Activated naive CD8-positive, alpha-beta T cell treated with anti-CD3 and anti-CD28 coated beads, Interleukin-2, amount 10 ng/mL, durations not matched to agents 7 days and 5 days (primary cell): ENCODE results near the gene TMEM243. TPM values are rescaled to one million over a fixed set of nuclear protein-coding genes. Genes with fewer than 3 reads are reported as not detected.

Experiments used
- ATAC-seq: fragments of 150-1000 bp; cut with Tn5 transposase; one replicate; pipeline ENCODE4 v1.10.0; 2021; ENCODE audit warnings: low read depth, moderate library complexity
- POLR2A ChIA-PET: fragments of 350-600 bp; sonication (Branson Sonifier 250); formaldehyde crosslinking; loops from one replicate; lab custom pipeline; 2021; ENCODE audit warnings: antibody characterized with exemption; lab: Charles Lee
- DNase-seq: peaks from one replicate; pipeline ENCODE4 v3.0.0; 2021
- H3K27ac Mint-ChIP-seq: one replicate; pipeline ENCODE4 v1.8.0; 2022; ENCODE audit warnings: mild to moderate bottlenecking, mixed read lengths
- H3K27me3 Mint-ChIP-seq: one replicate; pipeline ENCODE4 v1.8.0; 2022; ENCODE audit warnings: mild to moderate bottlenecking, moderate library complexity, mixed read lengths
- H3K36me3 Mint-ChIP-seq: one replicate; pipeline ENCODE4 v1.8.0; 2021; ENCODE audit warnings: mild to moderate bottlenecking, mixed read lengths
- H3K4me1 Mint-ChIP-seq: one replicate; pipeline ENCODE4 v1.8.0; 2021; ENCODE audit warnings: mixed read lengths
- H3K4me3 Mint-ChIP-seq: one replicate; pipeline ENCODE4 v1.8.0; 2022; ENCODE audit warnings: mild to moderate bottlenecking, moderate library complexity, mixed read lengths
- H3K9me3 Mint-ChIP-seq: one replicate; pipeline ENCODE4 v1.8.0; 2021; ENCODE audit warnings: mixed read lengths
- total RNA-seq, 2 experiments: library from RNA; stranded (reverse); gene quantifications; one replicate each; pipeline ENCODE4 v1.2.3, GENCODE V29; 2021

TMEM243 gene
- total RNA-seq, 2 experiments from 2014 or later = 56.1 to 59.5 TPM

DNA sequence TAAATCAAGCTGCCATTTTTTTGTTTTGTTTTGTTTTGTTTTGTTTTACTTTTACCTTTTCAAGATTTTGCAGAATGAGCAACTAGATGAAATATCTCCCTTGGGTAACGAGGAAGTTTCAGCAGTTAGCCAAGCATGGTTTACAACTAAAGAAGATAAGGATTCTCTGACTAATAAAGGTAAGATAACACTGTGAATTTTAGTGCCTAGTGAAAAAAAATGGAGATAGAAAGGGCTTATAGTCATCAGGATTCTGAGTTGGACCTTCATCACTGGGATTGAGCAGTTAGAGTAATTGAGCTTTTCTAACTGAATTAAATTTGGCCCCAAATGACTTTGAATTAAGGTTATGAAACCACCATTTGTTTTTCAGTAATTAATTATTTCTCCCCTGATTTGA is 46.1 kb downstream of the TMEM243 start:
- ATAC-seq (no peak), DNase-seq (no peak)
- H3K9me3 Mint-ChIP-seq = no peaks in the 10 kb centered on the region

DNA sequence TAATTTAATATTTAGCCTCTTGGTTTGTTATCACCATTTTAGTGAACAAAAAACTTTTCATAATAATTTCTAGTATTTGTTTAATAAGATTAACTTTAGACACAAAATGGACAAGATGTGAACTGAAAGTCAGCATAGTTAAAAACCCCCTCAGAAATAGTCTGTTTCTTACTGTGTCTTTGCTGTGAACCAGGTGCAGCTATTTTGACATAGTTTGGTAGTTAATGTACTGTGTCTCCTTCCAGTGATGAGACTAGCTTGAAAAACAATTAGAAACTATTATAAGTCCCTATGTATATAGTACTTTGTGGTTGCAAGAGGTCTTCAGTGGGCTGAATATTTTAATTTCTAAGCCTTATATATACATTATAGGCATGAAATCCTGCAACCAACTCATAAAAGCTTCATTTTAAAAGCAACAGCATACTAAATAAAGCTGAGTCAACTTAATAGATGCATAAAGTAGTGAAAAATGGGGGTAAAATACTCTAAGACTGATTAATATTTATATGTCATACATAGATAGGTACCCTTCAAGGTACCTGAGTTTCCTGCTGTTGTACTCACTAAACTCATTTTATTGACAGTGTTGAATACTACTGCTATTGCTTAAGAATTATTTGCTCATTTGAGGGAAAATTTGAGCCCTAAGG is 48.1 kb downstream of the TMEM243 start:
- Mint-ChIP-seq H3K36me3 (peaks cover 60% of the 10 kb centered on the region), H3K27ac (no peak overlapping the region), H3K9me3 (no peaks in the 10 kb centered on the region), H3K4me1 (peaks cover 15% of the 10 kb centered on the region), H3K27me3 (no peaks in the 10 kb centered on the region), H3K4me3 (no peak overlapping the region)
- ATAC-seq (no peak), DNase-seq (no peak)
- POLR2A ChIA-PET = interaction anchor here (1.2 kb wide), 1 partner anchor 19 kb away, joined by 3 read pairs; the partner anchor contains the start of gene DMTF1

More for the DNA sequence above, 46.1 kb downstream of the TMEM243 start:
- no peaks in the 10 kb centered on the region for H3K27me3 Mint-ChIP-seq
- POLR2A ChIA-PET = interaction anchor here (1.3 kb wide), 1 partner anchor 44 kb away, joined by 3 read pairs; no protein-coding TSS in a partner anchor
- H3K36me3 Mint-ChIP-seq = peaks cover 56% of the 10 kb centered on the region
- H3K4me1 Mint-ChIP-seq = peaks cover 19% of the 10 kb centered on the region
- no peak overlapping the region for H3K27ac Mint-ChIP-seq
- H3K4me3 Mint-ChIP-seq = no peak overlapping the region

DNA sequence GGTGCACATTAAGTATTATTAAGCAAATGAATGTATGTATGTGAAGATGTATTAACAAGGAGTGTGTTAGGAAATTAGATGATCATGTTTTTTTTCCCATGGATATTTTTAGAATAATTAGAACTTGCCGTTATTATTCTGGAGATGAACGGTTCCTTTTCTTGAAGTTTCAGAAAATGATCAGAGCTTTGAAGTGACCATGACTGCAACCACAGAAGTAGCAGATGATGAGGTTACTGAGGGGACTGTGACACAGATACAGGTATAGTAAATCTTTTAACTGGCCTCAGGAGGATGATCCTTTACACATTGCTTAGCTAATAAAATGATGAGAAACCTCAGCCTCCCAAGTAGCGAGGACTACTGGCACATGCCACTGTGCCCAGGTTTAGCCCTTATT is 48.7 kb downstream of the TMEM243 start:
- Mint-ChIP-seq H3K4me1 (peaks cover 13% of the 10 kb centered on the region), H3K27me3 (no peaks in the 10 kb centered on the region), H3K27ac (peak overlapping the region; percentile 7), H3K4me3 (no peak overlapping the region), H3K9me3 (no peaks in the 10 kb centered on the region), H3K36me3 (peaks cover 60% of the 10 kb centered on the region)
- POLR2A ChIA-PET = interaction anchor here (1.2 kb wide), 1 partner anchor 18 kb away, joined by 3 read pairs; the partner anchor contains the start of gene DMTF1
- no peak for ATAC-seq
- DNase-seq = no peak

DNA sequence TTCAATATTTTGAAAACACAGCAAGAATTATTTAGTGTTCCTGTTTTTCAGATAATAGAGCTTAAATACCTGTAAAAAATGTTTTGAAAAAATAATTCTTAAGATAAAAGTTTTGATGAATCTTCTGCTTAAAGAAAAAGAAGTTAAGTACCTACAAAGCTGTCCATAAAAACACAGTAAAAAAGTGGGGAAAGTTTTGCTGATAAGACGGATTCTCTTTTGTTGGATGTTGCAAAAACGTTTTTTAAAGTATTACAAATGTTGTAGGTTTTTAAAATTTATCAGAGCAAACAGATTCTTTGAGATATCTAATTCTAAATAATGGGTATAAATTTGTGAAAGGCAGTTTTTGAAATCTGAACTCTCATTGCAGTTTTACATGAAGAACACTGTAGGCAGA is 55.1 kb downstream of the TMEM243 start:
- no peak for DNase-seq
- POLR2A ChIA-PET = no interaction called here
- H3K4me3 Mint-ChIP-seq = no peak overlapping the region
- H3K9me3 Mint-ChIP-seq = no peaks in the 10 kb centered on the region
- H3K4me1 Mint-ChIP-seq = peaks cover 20% of the 10 kb centered on the region
- H3K27ac Mint-ChIP-seq = no peak overlapping the region
- H3K36me3 Mint-ChIP-seq = peaks cover 47% of the 10 kb centered on the region
- ATAC-seq = no peak
- no peaks in the 10 kb centered on the region for H3K27me3 Mint-ChIP-seq

DNA sequence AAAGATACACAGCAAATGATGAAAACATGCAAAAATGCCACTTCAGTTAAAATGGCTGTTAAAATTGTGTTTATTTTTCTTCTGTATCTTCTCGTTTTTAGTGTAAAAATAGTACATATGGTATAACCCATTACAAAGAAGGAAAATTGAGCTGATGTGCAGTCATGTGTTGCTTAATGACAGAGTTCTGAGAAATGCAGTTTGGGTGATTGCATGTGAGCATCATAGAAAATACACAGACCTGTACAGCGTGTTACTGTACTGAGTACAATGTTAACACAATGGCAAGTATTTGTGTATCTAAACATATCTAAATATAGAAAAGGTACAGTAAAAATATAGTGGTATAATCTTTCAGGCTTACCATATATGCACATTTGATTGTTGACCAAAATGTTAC is 60.0 kb downstream of the TMEM243 start:
- Mint-ChIP-seq H3K4me3 (no peak overlapping the region), H3K4me1 (peaks cover 33% of the 10 kb centered on the region)

DNA sequence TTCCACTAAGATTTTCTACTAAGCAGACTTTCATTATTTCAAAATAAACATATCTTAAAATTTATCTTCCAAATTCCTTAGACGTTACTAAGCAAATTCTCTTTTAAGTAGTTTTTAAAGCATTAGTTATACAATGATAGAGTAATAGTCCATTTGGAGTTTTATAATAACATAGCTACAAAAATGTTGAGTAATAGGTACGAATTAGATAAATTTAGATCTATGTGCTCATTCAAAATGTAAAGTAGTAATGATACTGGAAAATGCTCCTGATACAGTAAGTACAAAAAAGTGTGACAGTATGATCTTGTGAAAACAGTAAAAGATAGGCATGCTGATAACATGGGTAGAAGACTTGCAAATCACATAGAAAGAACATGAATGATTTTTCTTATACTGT is 62.8 kb downstream of the TMEM243 start:
- POLR2A ChIA-PET = interaction anchor here (1.7 kb wide), 1 partner anchor 61 kb away, joined by 3 read pairs; no protein-coding TSS in a partner anchor
- no peak overlapping the region for H3K4me3 Mint-ChIP-seq
- ATAC-seq (no peak), DNase-seq (no peak)
- H3K36me3 Mint-ChIP-seq = peaks cover 21% of the 10 kb centered on the region
- H3K27ac Mint-ChIP-seq = no peak overlapping the region
- no peaks in the 10 kb centered on the region for H3K9me3 Mint-ChIP-seq
- no peaks in the 10 kb centered on the region for H3K27me3 Mint-ChIP-seq
- peaks cover 31% of the 10 kb centered on the region for H3K4me1 Mint-ChIP-seq

More for the DNA sequence above, 60.0 kb downstream of the TMEM243 start:
- H3K9me3 Mint-ChIP-seq = no peaks in the 10 kb centered on the region
- H3K36me3 Mint-ChIP-seq = peaks cover 27% of the 10 kb centered on the region
- H3K27me3 Mint-ChIP-seq = no peaks in the 10 kb centered on the region
- DNase-seq = no peak
- ATAC-seq = no peak
- POLR2A ChIA-PET = no interaction called here
- no peak overlapping the region for H3K27ac Mint-ChIP-seq

DNA sequence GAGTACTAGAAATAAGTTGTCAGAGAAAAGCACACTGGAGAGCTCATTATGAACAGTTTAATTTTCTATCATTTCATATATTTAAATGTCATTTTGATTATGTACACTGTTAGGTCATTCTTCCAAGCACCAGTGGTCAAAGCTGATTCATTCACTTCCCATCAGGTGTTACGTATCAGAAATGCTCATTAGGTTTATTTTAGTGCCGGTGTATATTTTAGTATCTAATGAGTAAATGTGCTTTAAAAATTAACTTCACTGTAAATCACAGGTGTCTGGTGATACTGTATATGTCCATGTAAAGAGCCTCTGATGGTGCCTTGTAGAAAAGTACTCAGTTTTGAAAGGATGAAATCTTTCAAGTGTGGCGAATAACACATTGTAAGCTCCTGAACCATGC is 63.7 kb downstream of the TMEM243 start:
- ATAC-seq (no peak), DNase-seq (no peak)
- Mint-ChIP-seq H3K27me3 (no peaks in the 10 kb centered on the region), H3K9me3 (no peaks in the 10 kb centered on the region), H3K27ac (no peak overlapping the region), H3K4me1 (peaks cover 36% of the 10 kb centered on the region), H3K36me3 (peaks cover 21% of the 10 kb centered on the region), H3K4me3 (no peak overlapping the region)
- POLR2A ChIA-PET = interaction anchor here (0.7 to 1.7 kb wide), 2 partner anchors 19 to 62 kb away, joined by 3 read pairs; no protein-coding TSS in a partner anchor

DNA sequence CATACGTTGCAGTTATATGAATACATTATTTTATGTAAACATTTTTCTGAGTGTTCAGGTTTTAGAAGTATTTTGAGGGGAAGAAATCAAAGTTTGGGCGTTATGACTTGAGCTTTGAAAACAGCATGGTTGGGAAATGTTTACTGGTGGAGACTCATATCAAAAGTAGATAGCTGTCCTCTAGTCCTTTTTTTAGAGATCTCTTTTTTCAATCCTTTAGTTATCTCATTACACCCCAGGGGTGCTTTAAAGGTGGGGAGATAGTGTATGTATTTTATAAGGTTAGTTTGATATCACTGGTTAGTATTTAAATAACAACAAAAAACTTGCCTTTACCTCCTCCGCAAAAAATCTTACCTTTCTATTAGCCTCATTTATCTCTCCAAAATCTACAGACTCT is 65.0 kb downstream of the TMEM243 start:
- POLR2A ChIA-PET = interaction anchor here (3.4 to 3.8 kb wide), 2 partner anchors 58 to 64 kb away, joined by 50 to 119 read pairs; partner anchors contain the start of gene TMEM243
- ATAC-seq (no peak), DNase-seq (no peak)
- H3K36me3 Mint-ChIP-seq = peaks cover 16% of the 10 kb centered on the region
- H3K27me3 Mint-ChIP-seq = no peaks in the 10 kb centered on the region
- H3K9me3 Mint-ChIP-seq = no peaks in the 10 kb centered on the region
- peaks cover 31% of the 10 kb centered on the region for H3K4me1 Mint-ChIP-seq
- no peak overlapping the region for H3K27ac Mint-ChIP-seq
- peak overlapping the region; percentile 92 for H3K4me3 Mint-ChIP-seq

DNA sequence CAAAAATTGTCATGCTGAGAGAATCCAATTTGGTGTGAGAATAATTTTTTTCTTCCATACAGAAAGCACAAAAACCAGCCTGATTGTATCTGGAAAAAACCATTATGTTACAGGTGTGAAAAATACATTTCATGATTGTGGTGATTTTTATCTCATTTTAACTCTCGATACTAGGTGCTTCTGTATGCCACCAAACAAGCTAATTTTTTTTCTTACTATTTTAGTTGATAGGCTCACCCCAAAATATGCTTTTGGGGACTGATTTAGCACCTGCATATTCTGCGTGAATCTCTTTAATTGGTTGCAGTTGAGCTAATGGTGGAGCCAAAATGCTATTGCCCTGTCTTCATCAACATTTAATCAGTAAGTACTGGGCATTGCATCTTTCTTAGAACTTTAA is 65.4 kb downstream of the TMEM243 start:
- Mint-ChIP-seq H3K9me3 (no peaks in the 10 kb centered on the region), H3K4me1 (peaks cover 30% of the 10 kb centered on the region), H3K27ac (no peak overlapping the region), H3K36me3 (peaks cover 16% of the 10 kb centered on the region), H3K4me3 (peak overlapping the region; percentile 92), H3K27me3 (no peaks in the 10 kb centered on the region)
- DNase-seq (no peak), ATAC-seq (no peak)
- POLR2A ChIA-PET = interaction anchor here (3.4 to 3.8 kb wide), 2 partner anchors 58 to 64 kb away, joined by 50 to 119 read pairs; partner anchors contain the start of gene TMEM243

DNA sequence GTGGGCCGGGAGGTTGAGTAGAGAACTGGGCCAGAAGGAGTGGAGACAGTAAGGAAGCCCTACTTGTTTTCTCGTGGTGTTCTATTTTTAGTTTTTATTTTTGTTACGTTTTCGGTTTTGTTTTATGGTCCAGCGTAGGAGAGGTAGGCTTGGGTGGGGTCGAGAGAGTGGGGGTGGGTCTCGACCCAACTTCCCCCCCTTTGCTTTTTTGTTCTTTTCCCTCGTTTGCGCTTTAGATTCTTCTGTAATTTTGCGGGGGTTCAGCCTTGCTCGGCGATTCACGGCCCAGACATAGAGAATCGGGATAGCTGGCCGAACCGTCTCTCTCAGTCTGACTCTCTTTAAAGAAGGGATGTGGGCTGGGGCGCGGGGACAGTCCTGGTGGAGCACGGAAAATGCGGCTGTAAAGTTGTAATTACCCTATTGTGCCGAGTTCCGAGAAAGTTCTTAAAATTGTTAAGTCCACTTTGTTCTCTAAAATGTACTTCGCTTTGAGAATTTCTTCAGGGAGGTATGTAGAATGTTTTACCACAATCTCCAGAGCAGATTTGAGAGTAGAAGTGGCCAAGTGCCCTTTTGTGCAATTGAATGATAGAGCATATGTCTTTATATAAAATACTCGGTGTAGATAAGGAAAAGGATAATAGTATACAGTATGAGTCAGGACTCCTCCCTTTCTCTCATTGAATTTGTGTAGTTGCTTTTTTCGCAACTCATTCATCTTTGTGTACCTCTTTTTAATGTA is 66.5 kb downstream of the TMEM243 start:
- Mint-ChIP-seq H3K27me3 (no peaks in the 10 kb centered on the region), H3K27ac (peak overlapping the region; percentile 92), H3K4me1 (peaks cover 30% of the 10 kb centered on the region), H3K9me3 (no peaks in the 10 kb centered on the region), H3K36me3 (peaks cover 16% of the 10 kb centered on the region), H3K4me3 (peak overlapping the region; percentile 92)
- ATAC-seq (peak; percentile 34), DNase-seq (peak; percentile 50)
- POLR2A ChIA-PET = interaction anchor here (0.7 to 3.8 kb wide), 11 partner anchors 9 to 1067 kb away, joined by 3 to 119 read pairs (median 5); partner anchors contain the start of genes ADAM22, CROT, ELAPOR2 and SRI

DNA sequence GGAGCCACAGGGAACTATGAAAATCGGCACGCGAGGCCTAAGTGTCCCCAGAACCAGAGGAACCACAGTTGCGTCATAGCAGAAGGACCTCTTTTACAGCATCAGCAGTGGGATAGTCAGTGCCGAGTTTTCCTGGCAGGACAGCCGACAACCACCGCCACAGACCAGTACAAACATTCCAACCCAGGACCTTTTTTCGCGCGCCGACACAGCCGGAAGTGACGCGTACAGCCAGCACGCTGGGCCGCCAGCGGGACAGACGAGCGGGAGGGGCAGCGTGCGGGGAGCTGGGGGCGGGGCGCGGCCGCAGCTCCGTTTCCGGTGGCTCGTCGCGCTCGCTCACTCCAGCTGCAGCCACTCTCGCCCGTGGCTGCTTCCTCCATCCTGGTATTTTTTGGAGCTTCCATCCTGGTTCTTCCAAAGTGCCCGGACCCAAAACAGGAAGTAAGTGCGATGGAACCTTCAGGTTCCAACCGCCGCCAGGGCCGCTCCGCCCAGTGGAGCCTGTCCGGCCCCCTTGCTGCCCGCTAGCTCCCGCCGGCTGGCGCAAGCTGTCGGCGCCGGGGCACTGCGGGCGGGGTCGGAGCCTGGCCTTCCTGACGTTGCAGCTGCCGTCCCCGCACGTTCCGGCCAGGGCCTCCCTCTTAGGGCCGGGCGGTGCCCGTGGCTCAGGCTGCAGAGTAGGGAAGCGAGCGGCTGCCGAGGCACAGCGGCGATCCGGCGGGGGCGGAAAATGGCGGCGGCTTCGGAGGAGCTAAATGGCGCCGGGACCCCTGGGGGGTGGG is 67.2 kb downstream of the TMEM243 start, which contains the start of gene DMTF1:
Gene DMTF1 (plus strand): TSS at position 342 of the 785 bp plus-strand sequence. CDS start 12,489 bp downstream, outside the sequence.
- Mint-ChIP-seq H3K9me3 (no peaks in the 10 kb centered on the region), H3K27me3 (no peaks in the 10 kb centered on the region), H3K27ac (peak within 1 kb of the TSS; percentile 92), H3K4me1 (peaks cover 29% of the 10 kb centered on the region), H3K36me3 (peaks cover 16% of the 10 kb centered on the region), H3K4me3 (peak within 1 kb of the TSS; percentile 92)
- peak; percentile 86 for ATAC-seq
- POLR2A ChIA-PET = interaction anchor here (0.7 to 3.8 kb wide), 14 partner anchors 8 to 1067 kb away, joined by 3 to 119 read pairs (median 4); partner anchors contain the start of genes ADAM22, CROT, ELAPOR2 and SRI
- peak; percentile 87 for DNase-seq

DNA sequence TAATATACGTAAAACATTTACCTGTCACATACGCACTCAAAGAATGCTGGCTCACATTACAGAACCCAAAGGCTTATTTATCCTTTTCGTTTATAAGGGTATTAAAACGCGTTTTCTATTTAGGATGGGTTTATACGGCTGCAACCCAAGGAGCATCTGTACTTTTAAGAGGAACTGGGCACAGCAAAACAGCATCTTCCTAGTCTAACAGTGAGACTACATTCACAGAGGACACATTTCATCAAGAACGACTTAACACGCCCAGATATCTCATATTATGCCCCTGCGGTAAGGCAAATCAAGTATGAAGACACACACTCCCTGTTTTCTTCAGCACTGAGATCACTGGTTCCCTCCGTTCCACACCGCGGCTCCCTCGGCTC is 67.8 kb downstream of the TMEM243 start:
- no peaks in the 10 kb centered on the region for H3K9me3 Mint-ChIP-seq
- H3K36me3 Mint-ChIP-seq = peaks cover 13% of the 10 kb centered on the region
- H3K4me1 Mint-ChIP-seq = peaks cover 25% of the 10 kb centered on the region
- peak overlapping the region; percentile 92 for H3K27ac Mint-ChIP-seq
- POLR2A ChIA-PET = interaction anchor here (0.8 to 3.8 kb wide), 11 partner anchors 8 to 782 kb away, joined by 3 to 119 read pairs (median 4); partner anchors contain the start of genes ADAM22, CROT, ELAPOR2 and TMEM243
- H3K4me3 Mint-ChIP-seq = peak overlapping the region; percentile 92
- H3K27me3 Mint-ChIP-seq = no peaks in the 10 kb centered on the region
- ATAC-seq (peak; percentile 26), DNase-seq (no peak)
